ENCODE measurements around the gene ABCC3. TPM values are rescaled to one million over a fixed set of nuclear protein-coding genes. Genes with fewer than 3 reads are reported as not detected.

The ABCC3 gene
- total and polyA plus RNA-seq, 9 of the 15 experiments (the other 6 are each of a cell fraction or from before 2014, with no cell fraction given): 0.03 to 1.6 (median 0.42) TPM; not detected in 5

DNA sequence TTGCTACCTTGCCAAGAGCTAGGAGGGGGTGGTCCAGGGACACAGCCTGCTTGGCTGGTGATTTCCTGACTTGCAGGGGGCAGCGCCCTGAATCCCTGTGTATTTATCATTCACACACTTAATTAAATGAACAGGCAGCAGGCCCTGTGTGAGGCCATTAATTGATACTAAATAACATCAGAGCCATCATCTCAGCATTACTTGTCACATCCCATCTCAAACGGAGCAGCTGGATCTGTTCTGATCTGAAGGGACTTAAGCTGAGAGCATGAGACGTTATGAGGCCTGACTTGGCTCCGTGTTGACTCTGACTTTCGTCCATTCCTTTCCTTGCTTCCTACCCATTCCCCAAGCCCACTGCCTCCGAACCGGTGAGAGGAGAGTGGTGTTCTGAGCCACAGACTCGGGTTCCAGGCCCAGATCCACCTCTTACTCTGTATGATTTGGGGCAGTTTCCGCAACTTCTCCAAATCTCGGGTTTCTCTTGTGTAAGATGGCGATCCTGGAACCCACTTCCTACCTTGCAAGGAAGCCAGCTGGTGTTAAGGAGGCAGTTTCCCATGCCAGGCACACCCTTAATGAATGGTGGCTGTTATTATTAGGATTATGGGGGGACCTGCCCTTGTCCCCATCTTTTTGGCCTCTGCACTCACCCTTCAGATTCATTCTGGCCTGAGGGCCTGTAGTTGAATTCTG lies 40.4 kb upstream of the ABCC3 start:
- no peak for FAIRE-seq
- no peak for DNase-seq (ENCODE audit: extremely low read depth in 1 of 4, low spot score in 3 of 4)
- H3K27ac ChIP-seq (ENCODE audit: extremely low read depth, low read depth, low read length): no peak overlapping the region
- no peak overlapping the region for H3K9ac ChIP-seq (ENCODE audit: insufficient read depth in 1 of 2, low read depth in 2 of 2, low read length in 2 of 2)
- 10% methylated on average over 11 of the region's 11 CpGs for WGBS (ENCODE audit: insufficient coverage, low coverage, missing lambda C conversion rate)
- no peak overlapping the region for H3K4me3 ChIP-seq
- intact Hi-C loops (cut with micrococcal nuclease): no loop called here
- no peaks in the 10 kb centered on the region for H3K9me1 ChIP-seq (ENCODE audit: control insufficient read depth, insufficient read depth, low read length)
- ChIA-PET CTCF (ENCODE audit: low intra/inter-chr PET ratio) (no interaction called here), POLR2A (no interaction called here)
- no peak for ATAC-seq
- TF ChIP-seq, protein P1, sequence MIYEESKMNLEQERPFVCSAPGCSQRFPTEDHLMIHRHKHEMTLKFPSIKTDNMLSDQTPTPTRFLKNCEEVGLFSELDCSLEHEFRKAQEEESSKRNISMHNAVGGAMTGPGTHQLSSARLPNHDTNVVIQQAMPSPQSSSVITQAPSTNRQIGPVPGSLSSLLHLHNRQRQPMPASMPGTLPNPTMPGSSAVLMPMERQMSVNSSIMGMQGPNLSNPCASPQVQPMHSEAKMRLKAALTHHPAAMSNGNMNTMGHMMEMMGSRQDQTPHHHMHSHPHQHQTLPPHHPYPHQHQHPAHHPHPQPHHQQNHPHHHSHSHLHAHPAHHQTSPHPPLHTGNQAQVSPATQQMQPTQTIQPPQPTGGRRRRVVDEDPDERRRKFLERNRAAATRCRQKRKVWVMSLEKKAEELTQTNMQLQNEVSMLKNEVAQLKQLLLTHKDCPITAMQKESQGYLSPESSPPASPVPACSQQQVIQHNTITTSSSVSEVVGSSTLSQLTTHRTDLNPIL (CRISPR knock-in tag; IDR thresholded peaks at IDR 0.05): no peak
- TF ChIP-seq TAL1 (IDR thresholded peaks at IDR 0.05) (no peak), CBX8 (IDR thresholded peaks at IDR 0.05; ENCODE audit: borderline replicate concordance, extremely low read depth, low read depth, low read length, poor library complexity, severe bottlenecking) (no peak), ZNF253 (CRISPR knock-in tag; conservative IDR thresholded peaks at IDR 0.05) (no peak)
- TF ChIP-seq, protein P2, sequence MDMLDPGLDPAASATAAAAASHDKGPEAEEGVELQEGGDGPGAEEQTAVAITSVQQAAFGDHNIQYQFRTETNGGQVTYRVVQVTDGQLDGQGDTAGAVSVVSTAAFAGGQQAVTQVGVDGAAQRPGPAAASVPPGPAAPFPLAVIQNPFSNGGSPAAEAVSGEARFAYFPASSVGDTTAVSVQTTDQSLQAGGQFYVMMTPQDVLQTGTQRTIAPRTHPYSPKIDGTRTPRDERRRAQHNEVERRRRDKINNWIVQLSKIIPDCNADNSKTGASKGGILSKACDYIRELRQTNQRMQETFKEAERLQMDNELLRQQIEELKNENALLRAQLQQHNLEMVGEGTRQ (CRISPR knock-in tag; IDR thresholded peaks at IDR 0.05): no peak
- H4K20me1 ChIP-seq (replicated peaks; ENCODE audit: control insufficient read depth, insufficient read depth, low read length): peaks cover 7% of the 10 kb centered on the region
- H3K27me3 ChIP-seq (ENCODE audit: control insufficient read depth in 2 of 2, insufficient read depth in 2 of 2, low read length in 2 of 2): peaks cover 34 to 83% of the 10 kb centered on the region in 2 experiments
- no peaks in the 10 kb centered on the region for H3K79me2 ChIP-seq (ENCODE audit: control insufficient read depth, insufficient read depth, low read length)
- H3K36me3 ChIP-seq (ENCODE audit: control insufficient read depth, insufficient read depth, low read length): no peaks in the 10 kb centered on the region
- peaks cover 0 to 21% of the 10 kb centered on the region in 2 experiments; a peak in 2 of 5 replicates for H3K4me1 ChIP-seq (replicated peaks in 1 of 2; ENCODE audit: control insufficient read depth in 2 of 2, insufficient read depth in 2 of 2, low read length in 2 of 2)
- H3K9me3 ChIP-seq (replicated peaks; ENCODE audit: control insufficient read depth, insufficient read depth, low read depth, low read length): no peaks in the 10 kb centered on the region
- no TSS peak for BruUV-seq (replicated peaks)
- H3K4me2 ChIP-seq (ENCODE audit: insufficient read depth, low read length): no peak overlapping the region
- in situ Hi-C loops (cut with MboI): no loop called here
- H2AFZ ChIP-seq (ENCODE audit: low read depth, low read length): no peak overlapping the region
